HG03103 (cell line): ENCODE results near the gene ACP7.
"Not testable (repeated sequence)": the region's sequence is repeated elsewhere in the genome, so short reads cannot be mapped to it uniquely, and the experiment has no call there.

ENCODE experiments used
- ATAC-seq: cut with Tn5 transposase; IDR thresholded peaks from one replicate; pipeline ENCODE4 v1.9.1; 2021; ENCODE audit warnings: low read depth; ENCODE audit not compliant: unreplicated experiment

The ACP7 gene

GRCh38 chr19:39074942-39075341, 9.2 kb upstream of the ACP7 start:
- no peak for ATAC-seq

DNA sequence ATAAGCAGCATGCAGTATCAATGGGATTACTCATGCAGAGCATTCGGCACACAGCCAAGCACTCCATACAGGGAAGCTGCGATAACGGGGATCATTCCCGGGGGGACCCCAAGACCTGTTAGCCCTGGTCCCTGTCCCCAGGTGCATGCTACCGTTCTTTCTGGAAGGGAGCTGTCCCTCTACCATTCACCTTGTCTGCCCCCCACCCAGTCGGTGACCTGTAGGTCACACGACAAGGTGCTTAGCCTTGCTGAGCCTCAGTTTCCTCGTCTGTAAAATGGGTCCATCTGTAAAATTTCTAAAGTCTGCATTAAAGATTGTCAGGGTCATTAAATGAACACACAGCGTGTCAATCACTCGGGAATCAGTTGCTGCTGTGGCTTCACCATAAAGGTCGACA, 6.8 kb upstream of the ACP7 start:
- ATAC-seq = no peak

GRCh38 chr19:39078436-39079200, 5.5 kb upstream of the ACP7 start:
- no peak for ATAC-seq

- no peak for ATAC-seq
These were observed 3.7 kb upstream of the ACP7 start for GRCh38 chr19:39080431-39080830.

- no peak for ATAC-seq
These were observed 2.0 kb upstream of the ACP7 start for GRCh38 chr19:39082167-39082566.

- no peak for ATAC-seq
These were observed 1.2 kb upstream of the ACP7 start for GRCh38 chr19:39082745-39083598.

DNA sequence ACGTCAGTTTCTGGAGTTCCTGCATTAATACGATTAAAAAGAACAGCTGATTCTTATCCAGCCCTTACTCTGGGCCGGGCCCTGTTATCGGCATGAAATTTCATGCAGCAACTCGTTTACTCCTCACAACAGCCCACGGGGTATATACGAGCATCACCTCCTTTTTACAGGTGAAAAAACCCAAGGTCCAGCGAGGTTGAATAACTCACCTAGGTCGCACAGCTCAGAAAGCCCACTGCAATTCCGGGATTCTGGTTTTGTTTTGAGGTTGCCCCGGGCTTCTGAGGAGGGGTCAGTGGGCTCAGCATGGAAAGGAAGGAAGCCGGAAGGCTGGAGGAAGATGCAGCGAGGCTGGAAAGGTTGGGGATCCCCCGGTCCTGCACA, 577 bp upstream of the ACP7 start:
- no peak for ATAC-seq

DNA sequence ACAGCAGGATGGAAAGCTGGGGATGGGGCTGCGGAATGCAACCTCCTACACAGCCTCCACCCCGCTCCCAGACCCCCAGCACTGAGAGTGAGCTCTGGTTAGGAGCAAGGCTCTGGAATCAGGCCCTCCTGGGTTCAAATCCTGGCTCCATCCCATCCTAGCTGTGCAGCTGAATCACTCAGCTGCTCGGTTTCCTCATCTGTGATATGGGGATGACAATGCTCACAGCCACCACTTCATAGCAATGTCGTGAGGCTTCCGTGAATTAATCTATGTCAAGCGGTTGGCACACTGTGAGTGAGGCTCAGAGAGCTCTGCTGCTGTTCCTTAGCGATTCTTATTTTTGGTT, 538 bp downstream of the ACP7 start:
- ATAC-seq = no peak

GRCh38 chr19:39085392-39085791, 1.2 kb downstream of the ACP7 start:
- ATAC-seq = no peak

GRCh38 chr19:39086386-39086785, 2.2 kb downstream of the ACP7 start:
- no peak for ATAC-seq

DNA sequence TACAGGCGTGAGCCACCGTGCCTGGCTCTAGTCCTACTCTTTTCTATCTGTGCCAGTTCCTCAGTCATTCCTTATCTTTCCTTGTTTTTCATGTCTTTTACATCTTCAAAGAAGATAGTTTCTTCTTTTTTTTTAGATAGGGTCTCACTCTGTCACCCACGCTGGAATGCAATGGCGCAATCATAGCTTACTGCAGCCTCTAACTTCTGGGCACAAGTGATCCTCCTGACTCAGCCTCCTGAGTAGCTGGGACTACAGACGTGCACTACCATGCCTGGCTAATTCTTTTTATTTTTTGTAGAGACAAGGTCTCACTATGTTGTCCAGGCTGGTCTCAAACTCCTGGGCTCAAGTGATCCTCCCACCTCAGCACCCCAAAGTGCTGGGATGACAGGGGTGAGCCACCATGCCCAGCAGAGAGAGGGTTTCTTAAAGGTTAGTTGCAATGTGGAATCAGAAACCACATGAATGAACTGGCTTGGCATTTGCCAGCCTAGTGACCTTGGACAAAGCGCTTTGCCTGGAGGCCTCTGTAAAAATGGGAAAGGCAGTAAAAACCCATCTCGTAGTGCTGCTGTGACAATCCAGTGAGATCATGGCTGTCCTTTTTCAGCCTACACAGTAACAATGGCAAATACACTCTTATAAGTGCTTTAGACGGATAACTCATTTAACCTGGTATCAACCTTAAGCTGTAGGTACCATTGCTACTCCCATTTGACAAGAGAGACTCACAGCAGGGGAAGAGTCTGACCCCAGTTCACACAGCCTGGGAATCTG, 3.9 kb downstream of the ACP7 start:
- ATAC-seq = no peak

DNA sequence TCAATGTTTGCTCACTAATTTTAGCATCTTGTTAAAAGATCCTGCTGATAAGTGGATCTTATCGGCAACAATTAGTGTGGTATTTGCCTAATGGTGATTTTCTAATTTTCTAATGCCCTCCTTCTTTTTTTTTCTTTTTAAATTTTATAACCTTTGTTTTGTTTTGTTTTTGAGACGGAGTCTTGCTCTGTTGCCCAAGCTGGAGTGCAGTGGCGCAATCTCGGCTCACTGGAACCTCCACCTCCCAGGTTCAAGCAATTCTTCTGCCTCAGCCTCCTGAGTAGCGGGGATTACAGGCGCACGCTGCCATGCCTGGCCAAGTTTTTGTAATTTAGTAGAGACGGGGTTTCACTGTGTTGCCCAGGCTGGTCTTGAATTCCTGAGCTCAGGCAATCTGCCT, 5.8 kb downstream of the ACP7 start:
- not testable (repeated sequence) for ATAC-seq

DNA sequence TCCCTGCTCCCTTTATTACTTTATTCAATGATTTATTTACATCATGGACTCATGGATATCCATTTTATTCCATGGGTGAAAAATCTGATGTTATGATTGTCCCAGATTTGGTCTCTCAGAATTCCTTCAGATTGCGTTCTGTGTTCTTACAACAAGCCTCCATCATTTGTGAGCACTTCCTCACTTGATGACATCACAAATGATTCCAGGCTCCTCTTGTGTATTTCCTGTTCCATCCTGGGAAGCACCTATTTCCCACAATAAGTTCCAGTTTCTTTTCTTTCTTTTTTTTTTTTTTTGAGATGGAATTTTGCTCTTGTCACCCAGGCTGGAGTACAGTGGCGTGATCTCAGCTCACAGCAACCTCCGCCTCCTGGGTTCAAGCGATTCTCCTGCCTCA, 6.7 kb downstream of the ACP7 start:
- no peak for ATAC-seq

GRCh38 chr19:39095799-39096540, 11.8 kb downstream of the ACP7 start:
- not testable (repeated sequence) for ATAC-seq

DNA sequence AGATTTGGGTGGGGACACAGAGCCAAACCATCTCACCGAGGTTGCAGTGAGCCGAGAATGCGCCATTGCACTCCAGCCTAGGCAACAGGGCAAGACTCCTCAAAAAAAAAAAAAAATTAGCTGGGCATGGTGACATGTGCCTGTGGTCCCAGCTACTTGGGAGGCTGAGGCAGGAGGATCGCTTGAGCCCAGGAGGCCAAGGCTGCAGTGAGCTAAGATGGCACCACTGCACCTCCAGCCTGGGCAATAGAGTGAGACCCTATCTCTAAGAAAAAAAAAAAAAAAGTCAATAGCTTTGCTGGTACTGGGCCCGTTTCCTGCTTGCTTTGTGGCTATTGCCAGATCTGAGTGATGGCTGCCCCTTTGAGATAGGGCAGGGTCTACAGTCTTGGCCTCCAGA, 13.1 kb downstream of the ACP7 start:
- ATAC-seq = no peak

DNA sequence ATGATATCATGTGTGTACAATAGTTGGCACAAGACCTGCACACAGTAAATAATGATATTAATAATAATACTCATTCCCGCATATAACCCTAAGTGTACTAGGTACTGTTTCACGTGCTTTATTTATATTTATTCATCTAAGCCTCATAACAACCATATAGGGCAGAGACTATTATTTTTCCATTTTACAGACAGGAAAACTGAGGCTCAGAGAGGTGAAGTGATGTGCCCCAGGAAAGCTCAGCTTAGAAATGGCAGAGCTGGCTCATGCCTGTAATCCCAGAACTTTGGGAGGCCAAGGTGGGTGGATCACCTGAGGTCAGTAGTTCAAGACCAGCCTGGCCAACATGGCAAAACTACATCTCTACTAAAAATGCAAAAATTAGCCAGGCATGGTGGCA, 13.6 kb downstream of the ACP7 start:
- ATAC-seq = no peak

DNA sequence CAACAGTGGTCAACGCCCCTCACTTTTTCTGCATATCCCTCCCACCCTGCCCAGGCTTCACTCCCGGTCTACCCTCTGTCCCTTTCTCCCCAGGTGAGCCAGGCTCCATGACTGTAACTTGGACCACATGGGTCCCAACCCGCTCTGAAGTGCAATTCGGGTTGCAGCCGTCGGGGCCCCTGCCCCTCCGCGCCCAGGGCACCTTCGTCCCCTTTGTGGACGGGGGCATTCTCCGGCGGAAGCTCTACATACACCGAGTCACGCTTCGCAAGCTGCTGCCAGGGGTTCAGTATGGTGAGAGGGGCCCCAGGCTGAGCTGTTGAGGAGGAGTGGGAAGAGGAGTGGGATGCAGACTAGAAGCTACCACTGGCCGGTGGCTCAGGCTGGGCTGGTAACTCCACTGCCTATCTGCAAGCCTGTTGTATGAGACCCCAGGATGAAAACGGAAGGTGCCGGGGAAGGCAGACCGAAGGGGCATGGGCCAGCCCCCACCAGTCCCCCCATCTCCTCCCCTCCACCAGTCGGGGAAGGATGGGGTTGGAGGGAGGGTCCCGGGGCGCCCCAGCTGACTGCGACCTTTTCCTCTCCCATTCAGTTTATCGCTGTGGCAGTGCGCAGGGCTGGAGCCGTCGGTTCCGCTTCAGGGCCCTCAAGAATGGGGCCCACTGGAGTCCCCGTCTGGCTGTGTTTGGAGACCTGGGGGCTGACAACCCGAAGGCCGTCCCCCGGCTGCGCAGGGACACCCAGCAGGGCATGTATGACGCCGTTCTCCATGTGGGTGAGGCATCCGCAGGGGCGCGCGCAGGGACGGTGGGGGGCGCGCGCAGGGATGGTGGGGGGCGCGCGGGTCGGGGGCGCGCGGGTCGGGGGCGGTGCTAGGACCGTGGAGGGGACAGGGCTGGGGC, 14.4 kb downstream of the ACP7 start:
- no peak for ATAC-seq

DNA sequence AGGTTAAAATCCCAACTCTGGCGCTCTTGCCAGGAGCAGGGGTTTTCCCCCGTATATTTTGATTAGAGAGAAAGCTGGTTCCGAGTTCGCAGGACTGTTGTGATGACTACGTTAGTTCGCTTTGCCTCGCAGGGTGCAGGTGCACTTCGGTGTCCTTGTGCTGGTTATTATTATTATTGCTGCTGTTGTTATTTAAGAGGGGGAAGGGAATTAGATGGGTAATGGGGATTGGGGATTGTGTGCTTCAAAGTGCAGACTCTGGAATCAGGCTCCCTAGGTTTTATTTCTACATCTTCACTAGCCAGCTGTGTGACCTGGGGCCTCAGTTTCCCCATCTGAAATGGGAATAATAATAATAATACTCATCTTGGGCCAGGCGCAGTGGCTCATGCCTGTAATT, 15.2 kb downstream of the ACP7 start:
- ATAC-seq = no peak

GRCh38 chr19:39100500-39101166, 16.5 kb downstream of the ACP7 start:
- no peak for ATAC-seq
